ES-I3 (cell line): Measurements from ENCODE around the gene USP25.

Experiments used
- H3K36me3 ChIP-seq: 2 replicates; pipeline ENCODE4 v1.6.1; 2013; ENCODE audit warnings: mild to moderate bottlenecking, low read length, control low read depth, moderate library complexity; ENCODE audit not compliant: insufficient read depth
- H3K4me1 ChIP-seq: 2 replicates; pipeline ENCODE4 v1.6.1; 2013; ENCODE audit warnings: mild to moderate bottlenecking, control low read depth, low read length; ENCODE audit not compliant: insufficient read depth
- H3K9ac ChIP-seq: 2 replicates; pipeline ENCODE4 v1.6.1; 2013; ENCODE audit warnings: low read depth, mild to moderate bottlenecking, low read length, moderate library complexity
- H3K9me3 ChIP-seq: 2 replicates; pipeline ENCODE4 v1.6.1; 2013; ENCODE audit warnings: mild to moderate bottlenecking, low read length, moderate library complexity; ENCODE audit not compliant: control insufficient read depth, insufficient read depth

Gene USP25

GRCh38 chr21:15896501-15896900 is 166.7 kb downstream of the USP25 start:
- Histone ChIP-seq H3K9me3 (peaks cover 3% of the 10 kb centered on the region), H3K36me3 (no peaks in the 10 kb centered on the region), H3K4me1 (no peaks in the 10 kb centered on the region), H3K9ac (no peak overlapping the region)

- H3K9me3 ChIP-seq, result peaks cover 5% of the 10 kb centered on the region; the same call in 1 of the 2 replicates
- H3K4me1 ChIP-seq, result no peaks in the 10 kb centered on the region
- no peak overlapping the region for H3K9ac ChIP-seq
- no peaks in the 10 kb centered on the region for H3K36me3 ChIP-seq
These were observed 174.6 kb downstream of the USP25 start for GRCh38 chr21:15904389-15904788.

GRCh38 chr21:15908187-15908586 is 178.4 kb downstream of the USP25 start:
- Histone ChIP-seq H3K4me1 (no peaks in the 10 kb centered on the region), H3K36me3 (no peaks in the 10 kb centered on the region), H3K9ac (no peak overlapping the region), H3K9me3 (peaks cover 2% of the 10 kb centered on the region; the same call in 1 of the 2 replicates)

GRCh38 chr21:15928196-15928595 is 198.4 kb downstream of the USP25 start:
- H3K9ac ChIP-seq, result no peak overlapping the region
- no peaks in the 10 kb centered on the region for H3K9me3 ChIP-seq
- no peaks in the 10 kb centered on the region for H3K4me1 ChIP-seq
- H3K36me3 ChIP-seq, result no peaks in the 10 kb centered on the region

- Histone ChIP-seq H3K9me3 (no peaks in the 10 kb centered on the region), H3K36me3 (no peaks in the 10 kb centered on the region), H3K4me1 (no peaks in the 10 kb centered on the region), H3K9ac (no peak overlapping the region)
These were observed 199.1 kb downstream of the USP25 start for GRCh38 chr21:15928686-15929425.

GRCh38 chr21:15929536-15929935 is 199.8 kb downstream of the USP25 start:
- Histone ChIP-seq H3K36me3 (no peaks in the 10 kb centered on the region), H3K4me1 (no peaks in the 10 kb centered on the region), H3K9ac (no peak overlapping the region), H3K9me3 (no peaks in the 10 kb centered on the region)
